ENCODE measurements around the gene ANTXR2. TPM values are rescaled to one million over a fixed set of nuclear protein-coding genes. Genes with fewer than 3 reads are reported as not detected.
A peak's percentile ranks its signal among the peaks of the same experiment; 100 is the strongest.

ANTXR2 gene
- total and polyA plus RNA-seq, 2 donors (not counting 1 experiment from before 2014, with no cell fraction given): 85.3 to 135 TPM

- no peaks in the 10 kb centered on the region for H3K27me3 ChIP-seq (ENCODE audit: control insufficient read depth, insufficient read depth, low read length)
- no peaks in the 10 kb centered on the region for H4K20me1 ChIP-seq (ENCODE audit: control insufficient read depth, extremely low read depth, insufficient read depth, low read length)
- no peak overlapping the region for H3K9ac ChIP-seq (ENCODE audit: insufficient read depth, low read length)
- H3K4me3 ChIP-seq (replicated peaks in 1 of 4; ENCODE audit: control extremely low read depth in 1 of 4, insufficient read depth in 1 of 4, low read depth in 3 of 4, low read length in 4 of 4): no peak overlapping the region
- H2AFZ ChIP-seq (ENCODE audit: low read length): no peak overlapping the region
- H3K4me2 ChIP-seq (ENCODE audit: extremely low read depth, insufficient read depth, low read length): no peak overlapping the region
- no peaks in the 10 kb centered on the region for H3K9me3 ChIP-seq (ENCODE audit: control insufficient read depth, insufficient read depth, low read depth, low read length)
- DNase-seq (ENCODE audit: low read depth in 2 of 2): no peak
- H3K36me3 ChIP-seq (ENCODE audit: control insufficient read depth, insufficient read depth, low read length): no peaks in the 10 kb centered on the region
- no peak overlapping the region for H3K27ac ChIP-seq (ENCODE audit: insufficient read depth, low read length)
- TF ChIP-seq EZH2 (IDR thresholded peaks at IDR 0.05; ENCODE audit: low read length, missing control alignments) (no peak), CTCF (conservative IDR thresholded peaks at IDR 0.05 in 1 of 2, IDR thresholded peaks at IDR 0.05 in 1 of 2; ENCODE audit: low read depth in 1 of 2, low read length in 2 of 2) (no peak)
- no peaks in the 10 kb centered on the region for H3K4me1 ChIP-seq (ENCODE audit: control insufficient read depth, extremely low read depth, insufficient read depth, low read length)
- H3K79me2 ChIP-seq (ENCODE audit: control insufficient read depth, insufficient read depth, low read length): no peaks in the 10 kb centered on the region
These were observed 201.1 kb downstream of the ANTXR2 start for GRCh38 chr4:79871961-79872360.

GRCh38 chr4:79869597-79870237, 203.3 kb downstream of the ANTXR2 start:
- Histone ChIP-seq H3K27me3 (ENCODE audit: control insufficient read depth, insufficient read depth, low read length) (no peaks in the 10 kb centered on the region), H4K20me1 (ENCODE audit: control insufficient read depth, extremely low read depth, insufficient read depth, low read length) (no peaks in the 10 kb centered on the region)

GRCh38 chr4:79865201-79865597, 207.8 kb downstream of the ANTXR2 start:
- no peak overlapping the region for H3K4me2 ChIP-seq (ENCODE audit: extremely low read depth, insufficient read depth, low read length)
- DNase-seq (ENCODE audit: low read depth in 2 of 2): peak; percentile 25 to 89

More at GRCh38 chr4:79869597-79870237, 203.3 kb downstream of the ANTXR2 start:
- no peaks in the 10 kb centered on the region for H3K36me3 ChIP-seq (ENCODE audit: control insufficient read depth, insufficient read depth, low read length)
- H3K27ac ChIP-seq (ENCODE audit: insufficient read depth, low read length): no peak overlapping the region
- H3K9me3 ChIP-seq (ENCODE audit: control insufficient read depth, insufficient read depth, low read depth, low read length): no peaks in the 10 kb centered on the region
- no peak overlapping the region for H3K4me3 ChIP-seq (replicated peaks in 1 of 4; ENCODE audit: control extremely low read depth in 1 of 4, insufficient read depth in 1 of 4, low read depth in 3 of 4, low read length in 4 of 4)
- no peaks in the 10 kb centered on the region for H3K79me2 ChIP-seq (ENCODE audit: control insufficient read depth, insufficient read depth, low read length)
- TF ChIP-seq EZH2 (IDR thresholded peaks at IDR 0.05; ENCODE audit: low read length, missing control alignments): no peak
- TF ChIP-seq CTCF (conservative IDR thresholded peaks at IDR 0.05 in 1 of 2, IDR thresholded peaks at IDR 0.05 in 1 of 2; ENCODE audit: low read depth in 1 of 2, low read length in 2 of 2): no peak
- no peak overlapping the region for H3K4me2 ChIP-seq (ENCODE audit: extremely low read depth, insufficient read depth, low read length)
- H3K4me1 ChIP-seq (ENCODE audit: control insufficient read depth, extremely low read depth, insufficient read depth, low read length): no peaks in the 10 kb centered on the region
- no peak overlapping the region for H2AFZ ChIP-seq (ENCODE audit: low read length)
- DNase-seq (ENCODE audit: low read depth in 2 of 2): peak in 1 of 2 donors; percentile 39
- H3K9ac ChIP-seq (ENCODE audit: insufficient read depth, low read length): no peak overlapping the region

More at GRCh38 chr4:79865201-79865597, 207.8 kb downstream of the ANTXR2 start:
- Histone ChIP-seq H3K27me3 (ENCODE audit: control insufficient read depth, insufficient read depth, low read length) (no peaks in the 10 kb centered on the region), H3K4me1 (ENCODE audit: control insufficient read depth, extremely low read depth, insufficient read depth, low read length) (no peaks in the 10 kb centered on the region), H3K36me3 (ENCODE audit: control insufficient read depth, insufficient read depth, low read length) (no peaks in the 10 kb centered on the region), H2AFZ (ENCODE audit: low read length) (no peak overlapping the region), H3K27ac (ENCODE audit: insufficient read depth, low read length) (no peak overlapping the region), H3K79me2 (ENCODE audit: control insufficient read depth, insufficient read depth, low read length) (no peaks in the 10 kb centered on the region), H3K4me3 (replicated peaks in 1 of 4; ENCODE audit: control extremely low read depth in 1 of 4, insufficient read depth in 1 of 4, low read depth in 3 of 4, low read length in 4 of 4) (no peak overlapping the region), H4K20me1 (ENCODE audit: control insufficient read depth, extremely low read depth, insufficient read depth, low read length) (no peaks in the 10 kb centered on the region), H3K9me3 (ENCODE audit: control insufficient read depth, insufficient read depth, low read depth, low read length) (no peaks in the 10 kb centered on the region), H3K9ac (ENCODE audit: insufficient read depth, low read length) (no peak overlapping the region)
- TF ChIP-seq EZH2 (IDR thresholded peaks at IDR 0.05; ENCODE audit: low read length, missing control alignments) (no peak), CTCF (conservative IDR thresholded peaks at IDR 0.05 in 1 of 2, IDR thresholded peaks at IDR 0.05 in 1 of 2; ENCODE audit: low read depth in 1 of 2, low read length in 2 of 2) (no peak)

Data from fibroblast of lung (primary cell).